ENCODE data around the gene FOXI2.

Gene FOXI2

GRCh38 chr10:127743205-127743604 lies 6.2 kb downstream of the FOXI2 start:
- DNase-seq (ENCODE audit: low spot score), result no peak

GRCh38 chr10:127744956-127745355 lies 8.0 kb downstream of the FOXI2 start:
- no peak for DNase-seq (ENCODE audit: low spot score)

- no peak for DNase-seq (ENCODE audit: low spot score)
These were observed 8.9 kb downstream of the FOXI2 start for GRCh38 chr10:127745861-127746260.

GRCh38 chr10:127755753-127756152 lies 18.8 kb downstream of the FOXI2 start:
- no peak for DNase-seq (ENCODE audit: low spot score)

GRCh38 chr10:127756264-127756663 lies 19.3 kb downstream of the FOXI2 start:
- no peak for DNase-seq (ENCODE audit: low spot score)

- DNase-seq (ENCODE audit: low spot score), result no peak
These were observed 20.0 kb downstream of the FOXI2 start for GRCh38 chr10:127757033-127757432.

- no peak for DNase-seq (ENCODE audit: low spot score)
These were observed 22.3 kb downstream of the FOXI2 start for GRCh38 chr10:127759276-127759675.

GRCh38 chr10:127762925-127763324 lies 25.9 kb downstream of the FOXI2 start:
- no peak for DNase-seq (ENCODE audit: low spot score)

GRCh38 chr10:127774766-127775559 lies 38.0 kb downstream of the FOXI2 start:
- DNase-seq (ENCODE audit: low spot score), result no peak

- DNase-seq (ENCODE audit: low spot score), result no peak
These were observed 39.8 kb downstream of the FOXI2 start for GRCh38 chr10:127776816-127777215.

GRCh38 chr10:127781412-127781811 lies 44.4 kb downstream of the FOXI2 start:
- no peak for DNase-seq (ENCODE audit: low spot score)

GRCh38 chr10:127787873-127788272 lies 50.9 kb downstream of the FOXI2 start:
- DNase-seq (ENCODE audit: low spot score), result no peak

- DNase-seq (ENCODE audit: low spot score), result no peak
These were observed 53.2 kb downstream of the FOXI2 start for GRCh38 chr10:127790066-127790624.

Data from LoVo (cell line).